Stomach smooth muscle (tissue), 2 donors: ENCODE measurements around the gene ABCB8.
"Not testable (repeated sequence)": the region's sequence is repeated elsewhere in the genome, so short reads cannot be mapped to it uniquely, and the experiment has no call there.

Experiments used
- H3K27ac ChIP-seq: one replicate; pipeline ENCODE4 v1.7.0; 2013; ENCODE audit warnings: mild to moderate bottlenecking, low read length, inconsistent platforms
- H3K27me3 ChIP-seq, 2 donors: one replicate each; pipeline ENCODE4 v1.7.0; 2013; ENCODE audit warnings: low read length in 2 of 2; ENCODE audit not compliant: insufficient read depth in 2 of 2, control insufficient read depth in 1 of 2
- H3K36me3 ChIP-seq, 2 donors: one replicate each; pipeline ENCODE4 v1.7.0; 2013; ENCODE audit warnings: low read length in 2 of 2; ENCODE audit not compliant: control insufficient read depth in 2 of 2, insufficient read depth in 2 of 2
- H3K4me1 ChIP-seq: one replicate; pipeline ENCODE4 v1.7.0; 2013; ENCODE audit warnings: low read length; ENCODE audit not compliant: control insufficient read depth, insufficient read depth
- H3K4me3 ChIP-seq, 2 donors: one replicate each; pipeline ENCODE4 v1.7.0; 2013; ENCODE audit warnings: low read length in 2 of 2
- H3K9ac ChIP-seq, 2 donors: one replicate each; pipeline ENCODE4 v1.7.0; 2013; ENCODE audit warnings: low read length in 2 of 2, mild to moderate bottlenecking in 1 of 2
- H3K9me3 ChIP-seq, 2 donors: one replicate each; pipeline ENCODE4 v1.7.0; 2013; ENCODE audit warnings: low read length in 2 of 2; ENCODE audit not compliant: control insufficient read depth in 2 of 2
- donor health status: healthy.
- donor health status: Pancreatic carcinoma.

ABCB8 gene

DNA sequence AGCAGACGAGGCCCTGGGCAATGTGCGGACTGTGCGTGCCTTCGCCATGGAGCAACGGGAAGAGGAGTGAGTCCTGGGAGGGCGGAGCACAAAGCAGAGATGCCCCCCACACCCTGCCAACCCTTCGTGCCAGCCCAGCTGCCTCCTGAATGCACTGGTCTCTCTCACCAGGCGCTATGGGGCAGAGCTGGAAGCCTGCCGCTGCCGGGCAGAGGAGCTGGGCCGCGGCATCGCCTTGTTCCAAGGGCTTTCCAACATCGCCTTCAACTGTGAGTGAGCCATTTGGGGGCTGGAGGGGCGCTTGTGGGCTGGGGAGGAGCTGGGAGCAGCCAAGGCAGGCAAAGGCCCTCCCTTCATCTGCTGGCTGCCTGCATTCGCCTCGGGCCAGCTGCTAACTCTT lies 7.7 kb downstream of the ABCB8 start:
- no peak overlapping the region for H3K4me3 ChIP-seq
- H3K4me1 ChIP-seq: peaks cover 10% of the 10 kb centered on the region
- no peaks in the 10 kb centered on the region for H3K9me3 ChIP-seq
- peaks cover 18 to 25% of the 10 kb centered on the region in 2 donors for H3K36me3 ChIP-seq
- no peak overlapping the region for H3K27ac ChIP-seq
- H3K27me3 ChIP-seq: no peaks in the 10 kb centered on the region
- H3K9ac ChIP-seq: no peak overlapping the region

DNA sequence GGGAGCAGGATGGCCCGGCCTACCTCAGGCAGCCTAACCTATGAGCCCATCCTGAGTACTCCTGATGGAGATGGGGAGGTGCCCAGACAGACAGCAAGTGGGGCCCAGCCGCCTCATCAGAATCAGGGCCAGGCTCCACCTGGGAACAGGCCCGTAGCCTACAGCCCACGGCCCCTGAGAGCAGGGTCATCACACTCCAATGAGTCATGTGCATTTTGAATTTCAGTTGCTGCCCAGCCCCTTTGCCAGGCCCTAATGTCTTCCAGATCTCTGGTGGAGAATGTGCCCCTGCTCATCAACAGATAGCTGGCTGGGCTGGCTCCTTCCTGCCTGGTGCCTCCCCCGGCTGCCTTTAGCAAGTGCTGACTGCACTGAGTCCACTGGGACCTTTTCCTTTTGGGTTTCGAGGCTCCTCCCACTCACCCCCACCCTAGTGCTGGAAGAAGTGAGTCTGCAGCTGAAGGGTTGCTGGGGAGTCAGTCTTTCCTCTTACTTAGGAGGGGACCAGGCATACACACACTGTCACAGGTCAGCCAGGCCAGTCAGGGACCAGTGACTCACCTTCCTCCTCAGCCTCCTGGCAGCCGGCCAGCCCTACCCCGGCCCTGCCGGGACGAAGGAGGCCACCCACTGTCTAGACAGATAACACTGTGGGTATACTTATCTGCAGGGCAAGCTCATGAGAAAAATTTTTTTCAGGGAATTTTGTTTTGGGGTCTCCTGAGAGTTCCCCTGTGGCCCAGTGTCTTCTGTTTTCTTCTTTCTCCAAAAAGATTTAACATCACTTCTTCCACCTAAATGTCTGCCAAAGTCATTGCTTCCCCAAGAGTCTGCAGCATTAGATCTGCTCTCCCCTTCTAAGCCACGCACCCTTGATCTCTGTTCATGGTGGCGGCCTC lies 10.9 kb downstream of the ABCB8 start:
- Histone ChIP-seq H3K4me3 (no peak overlapping the region), H3K27ac (no peak overlapping the region), H3K27me3 (no peaks in the 10 kb centered on the region), H3K4me1 (peaks cover 10% of the 10 kb centered on the region), H3K36me3 (peaks cover 29 to 35% of the 10 kb centered on the region in 2 donors), H3K9me3 (no peaks in the 10 kb centered on the region), H3K9ac (no peak overlapping the region)

DNA sequence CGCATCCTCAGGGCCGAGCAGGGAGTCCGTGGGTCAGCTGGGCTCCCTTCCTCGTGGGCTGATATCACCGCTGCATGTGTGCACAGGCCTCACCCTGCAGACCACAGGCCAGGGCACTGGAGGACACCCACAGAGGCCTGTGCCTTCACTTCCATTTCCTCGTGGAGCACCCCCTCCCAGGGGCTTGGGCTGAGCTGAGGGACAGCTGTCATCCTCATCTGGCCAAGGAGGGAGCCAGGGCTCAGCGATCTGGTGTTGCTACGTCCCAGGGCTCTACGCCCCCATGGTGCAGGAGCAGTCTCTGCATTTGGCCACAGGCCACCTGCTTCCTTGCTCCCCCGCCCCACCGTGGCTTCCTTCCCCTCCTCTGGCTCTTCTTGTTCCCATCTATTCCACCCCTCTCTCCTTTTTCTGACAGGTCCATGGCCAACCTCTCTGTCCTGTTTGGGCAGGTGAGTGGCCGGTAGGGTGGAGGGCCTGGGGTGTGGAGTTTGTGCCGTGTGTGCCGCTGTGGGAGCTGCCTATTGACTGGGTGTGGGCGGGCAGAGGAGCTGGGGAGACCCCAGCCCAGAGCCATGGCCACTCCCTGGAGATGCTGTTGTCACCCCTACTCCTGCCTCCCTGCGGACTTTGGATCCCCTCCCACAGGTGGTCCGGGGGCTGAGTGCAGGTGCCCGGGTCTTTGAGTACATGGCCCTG lies 11.7 kb downstream of the ABCB8 start:
- H3K9ac ChIP-seq: no peak overlapping the region

DNA sequence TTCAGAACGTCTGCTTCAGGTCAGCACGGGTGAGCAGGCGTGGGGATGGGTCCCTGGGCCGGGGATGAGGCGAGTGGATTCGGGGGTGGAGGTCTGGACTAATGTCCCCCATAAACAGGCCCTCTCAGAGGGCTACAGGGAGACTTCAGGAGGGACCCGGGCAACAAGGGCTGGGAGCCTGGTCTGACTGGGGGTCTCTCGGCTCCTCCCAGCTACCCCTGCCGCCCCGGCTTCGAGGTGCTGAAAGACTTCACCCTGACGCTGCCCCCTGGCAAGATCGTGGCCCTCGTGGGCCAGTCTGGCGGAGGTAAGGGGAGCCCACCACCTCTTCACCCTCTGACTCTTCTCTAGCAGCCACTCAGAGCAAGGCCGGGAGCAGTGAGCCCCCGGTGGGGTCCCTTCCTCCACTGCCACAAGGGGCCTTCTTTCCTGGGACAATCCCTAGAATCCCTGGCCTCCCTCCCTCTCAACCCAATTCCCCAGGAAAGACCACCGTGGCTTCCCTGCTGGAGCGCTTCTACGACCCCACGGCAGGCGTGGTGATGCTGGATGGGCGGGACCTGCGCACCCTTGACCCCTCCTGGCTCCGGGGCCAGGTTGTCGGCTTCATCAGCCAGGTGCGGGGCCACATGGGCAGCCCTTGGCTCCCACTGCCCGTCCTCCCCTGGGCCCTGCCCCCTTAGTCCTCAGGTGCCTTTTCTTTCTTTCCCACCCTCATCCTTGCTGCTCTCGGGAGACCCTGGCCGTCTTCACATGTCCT lies 12.5 kb downstream of the ABCB8 start:
- Histone ChIP-seq H3K4me1 (peaks cover 10% of the 10 kb centered on the region), H3K27ac (no peak overlapping the region), H3K36me3 (peaks cover 20 to 31% of the 10 kb centered on the region in 2 donors), H3K4me3 (no peak overlapping the region), H3K9ac (no peak overlapping the region), H3K27me3 (no peaks in the 10 kb centered on the region), H3K9me3 (no peaks in the 10 kb centered on the region)

More for the DNA sequence above, 11.7 kb downstream of the ABCB8 start:
- Histone ChIP-seq H3K4me3 (no peak overlapping the region), H3K27ac (no peak overlapping the region), H3K36me3 (peaks cover 27 to 37% of the 10 kb centered on the region in 2 donors), H3K4me1 (peaks cover 10% of the 10 kb centered on the region), H3K9me3 (no peaks in the 10 kb centered on the region), H3K27me3 (no peaks in the 10 kb centered on the region)

DNA sequence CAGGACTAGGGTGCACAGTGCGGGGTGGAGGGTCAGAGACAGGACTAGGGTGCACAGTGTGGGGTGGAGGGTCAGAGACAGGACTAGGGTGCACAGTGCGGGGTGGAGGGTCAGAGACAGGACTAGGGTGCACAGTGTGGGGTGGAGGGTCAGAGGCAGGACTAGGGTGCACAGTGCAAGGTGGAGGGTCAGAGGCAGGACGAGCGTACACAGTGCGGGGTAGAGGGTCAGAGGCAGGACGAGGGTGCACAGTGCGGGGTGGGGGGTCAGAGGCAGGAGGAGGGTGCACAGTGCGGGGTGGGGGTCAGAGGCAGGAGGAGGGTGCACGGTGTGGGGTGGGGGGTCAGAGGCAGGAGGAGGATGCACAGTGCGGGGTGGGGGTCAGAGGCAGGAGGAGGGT lies 15.2 kb downstream of the ABCB8 start:
- Histone ChIP-seq H3K4me1 (peaks cover 15% of the 10 kb centered on the region), H3K36me3 (peaks cover 11 to 22% of the 10 kb centered on the region in 2 donors)
- H3K4me3 ChIP-seq, H3K9me3 ChIP-seq, H3K9ac ChIP-seq, H3K27ac ChIP-seq, H3K27me3 ChIP-seq: not testable (repeated sequence)

DNA sequence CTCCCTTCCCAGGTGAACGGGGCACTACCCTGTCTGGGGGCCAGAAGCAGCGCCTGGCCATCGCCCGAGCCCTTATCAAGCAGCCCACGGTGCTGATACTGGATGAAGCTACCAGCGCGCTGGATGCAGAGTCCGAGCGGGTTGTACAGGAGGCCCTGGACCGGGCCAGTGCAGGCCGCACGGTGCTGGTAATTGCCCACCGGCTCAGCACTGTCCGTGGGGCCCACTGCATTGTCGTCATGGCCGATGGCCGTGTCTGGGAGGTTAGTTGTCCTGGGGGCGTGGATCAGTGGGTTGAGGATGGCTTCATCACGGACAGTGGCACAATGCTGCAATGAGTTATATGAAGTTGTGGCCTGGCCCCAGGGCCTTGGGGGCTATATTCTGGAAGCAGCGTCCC lies 15.7 kb downstream of the ABCB8 start:
- H3K4me3 ChIP-seq: no peak overlapping the region
- no peak overlapping the region for H3K27ac ChIP-seq
- H3K27me3 ChIP-seq: no peaks in the 10 kb centered on the region
- H3K9me3 ChIP-seq: no peaks in the 10 kb centered on the region
- H3K36me3 ChIP-seq: peaks cover 11 to 22% of the 10 kb centered on the region in 2 donors
- no peak overlapping the region for H3K9ac ChIP-seq
- H3K4me1 ChIP-seq: peaks cover 10% of the 10 kb centered on the region

DNA sequence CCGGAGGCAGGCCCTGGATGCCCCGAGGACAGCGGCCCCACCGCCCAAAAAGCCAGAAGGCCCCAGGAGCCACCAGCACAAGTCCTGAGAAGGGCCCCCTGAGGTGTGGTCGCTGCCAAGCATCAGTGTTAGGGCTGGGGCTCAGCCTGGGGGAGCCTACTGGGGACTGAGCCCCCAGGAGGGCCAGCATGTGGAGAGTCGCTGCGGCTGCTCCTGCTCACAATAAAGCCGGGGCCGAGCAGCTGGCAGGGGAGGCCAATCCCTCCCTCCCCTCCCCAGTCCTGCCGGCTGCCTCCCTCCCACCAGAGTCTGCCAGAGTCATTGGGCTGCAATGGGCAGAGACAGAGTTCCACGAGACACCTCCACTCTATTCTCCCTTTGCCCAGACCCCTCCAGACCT lies 17.0 kb downstream of the ABCB8 start:
- Histone ChIP-seq H3K9ac (no peak overlapping the region), H3K4me3 (no peak overlapping the region), H3K4me1 (peaks cover 4% of the 10 kb centered on the region), H3K36me3 (peaks cover 11 to 21% of the 10 kb centered on the region in 2 donors), H3K27ac (no peak overlapping the region), H3K9me3 (no peaks in the 10 kb centered on the region), H3K27me3 (no peaks in the 10 kb centered on the region)

DNA sequence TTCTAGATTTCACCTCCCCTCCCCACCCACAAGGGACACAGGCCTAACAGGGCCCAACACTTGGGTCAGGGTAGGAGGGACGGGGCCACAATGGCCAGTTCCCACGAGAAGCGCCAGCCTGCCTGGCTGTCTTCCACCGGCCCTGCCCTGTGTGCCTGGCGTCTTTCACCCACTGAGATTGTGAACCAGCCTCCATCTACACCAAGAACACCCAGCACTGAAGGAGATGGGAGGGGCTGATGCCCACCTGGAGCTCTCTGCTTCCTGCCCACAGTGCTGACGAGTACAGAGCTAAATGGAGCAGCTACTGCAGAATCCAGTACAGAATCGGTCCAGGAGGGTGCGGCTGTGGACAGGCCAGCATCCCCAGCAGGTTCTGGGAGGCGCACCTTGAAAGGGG lies 17.7 kb downstream of the ABCB8 start:
- Histone ChIP-seq H3K27me3 (no peaks in the 10 kb centered on the region), H3K27ac (no peak overlapping the region), H3K9me3 (no peaks in the 10 kb centered on the region), H3K9ac (no peak overlapping the region), H3K36me3 (peaks cover 11 to 21% of the 10 kb centered on the region in 2 donors), H3K4me1 (peaks cover 7% of the 10 kb centered on the region), H3K4me3 (no peak overlapping the region)

DNA sequence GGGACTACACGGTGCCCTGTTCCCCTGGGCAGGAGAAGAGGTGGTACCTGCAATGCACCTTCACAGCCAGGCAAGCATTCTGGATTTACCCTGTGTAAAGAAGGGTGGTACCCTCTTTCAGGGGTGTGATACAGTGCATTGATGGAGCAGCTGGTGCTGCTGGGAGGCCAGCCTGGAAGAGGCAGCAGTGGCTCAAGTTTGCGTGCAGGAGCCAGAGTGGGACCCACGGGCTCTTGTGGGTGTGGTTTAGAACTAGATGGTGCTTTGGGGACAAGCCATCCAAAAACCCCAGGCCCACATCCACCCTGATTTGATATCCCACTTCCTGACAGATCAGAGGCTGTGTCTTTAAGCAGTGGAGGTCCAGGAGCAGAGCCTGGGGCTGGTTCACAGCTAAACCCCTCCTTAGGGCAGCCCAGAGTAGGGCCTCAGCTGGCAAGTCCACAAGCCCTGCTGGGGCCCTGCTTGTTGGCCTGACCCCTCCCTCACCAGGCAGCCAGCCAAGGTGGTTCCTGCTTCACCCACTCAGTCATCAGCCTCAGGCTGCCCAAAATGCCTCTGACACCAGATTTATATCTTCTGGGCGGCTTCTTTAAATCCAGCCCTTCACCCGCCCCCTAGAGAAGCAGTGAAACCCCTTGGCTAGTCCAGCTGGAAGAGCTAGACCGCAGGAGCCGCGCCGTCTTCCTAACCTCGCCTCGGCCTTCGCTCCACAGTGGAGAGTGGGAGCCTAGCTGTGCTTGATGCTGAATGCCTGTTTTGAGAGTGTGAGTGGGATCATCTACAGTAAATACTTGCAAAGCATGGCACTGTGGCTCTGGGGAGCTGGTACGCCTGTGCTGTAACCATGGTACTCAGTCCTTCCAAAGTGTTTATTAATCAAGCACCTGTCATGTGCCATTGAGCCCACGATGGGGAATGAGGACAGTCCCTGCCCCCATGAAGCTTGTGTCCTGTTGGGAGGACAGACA lies 18.6 kb downstream of the ABCB8 start:
- Histone ChIP-seq H3K9me3 (no peaks in the 10 kb centered on the region), H3K4me1 (peaks cover 9% of the 10 kb centered on the region), H3K4me3 (no peak overlapping the region), H3K27ac (no peak overlapping the region), H3K27me3 (no peaks in the 10 kb centered on the region), H3K36me3 (peaks cover 8 to 15% of the 10 kb centered on the region in 2 donors), H3K9ac (no peak overlapping the region)
